WI38 (cell line): ENCODE results near the gene TANC1.
A peak's percentile ranks its signal among the peaks of the same experiment; 100 is the strongest.

Experiments used
- H3K4me3 ChIP-seq: 2 replicates; pipeline ENCODE4 v1.5.1; 2011; ENCODE audit warnings: low read depth, mild to moderate bottlenecking, control low read depth, low read length
- CTCF ChIP-seq: IDR thresholded peaks from 2 replicates; pipeline ENCODE4 v1.5.1; 2012; ENCODE audit warnings: low read depth, mild to moderate bottlenecking, control low read depth, low read length

TANC1 gene

GRCh38 chr2:158968396-158969161 lies at the start of gene TANC1:
Gene TANC1 (plus strand): TSS chr2:158968640. CDS start chr2:159065911, 97,271 bp downstream.
- TF ChIP-seq CTCF, result no peak
- peak within 1 kb of the TSS; percentile 83 for H3K4me3 ChIP-seq

DNA sequence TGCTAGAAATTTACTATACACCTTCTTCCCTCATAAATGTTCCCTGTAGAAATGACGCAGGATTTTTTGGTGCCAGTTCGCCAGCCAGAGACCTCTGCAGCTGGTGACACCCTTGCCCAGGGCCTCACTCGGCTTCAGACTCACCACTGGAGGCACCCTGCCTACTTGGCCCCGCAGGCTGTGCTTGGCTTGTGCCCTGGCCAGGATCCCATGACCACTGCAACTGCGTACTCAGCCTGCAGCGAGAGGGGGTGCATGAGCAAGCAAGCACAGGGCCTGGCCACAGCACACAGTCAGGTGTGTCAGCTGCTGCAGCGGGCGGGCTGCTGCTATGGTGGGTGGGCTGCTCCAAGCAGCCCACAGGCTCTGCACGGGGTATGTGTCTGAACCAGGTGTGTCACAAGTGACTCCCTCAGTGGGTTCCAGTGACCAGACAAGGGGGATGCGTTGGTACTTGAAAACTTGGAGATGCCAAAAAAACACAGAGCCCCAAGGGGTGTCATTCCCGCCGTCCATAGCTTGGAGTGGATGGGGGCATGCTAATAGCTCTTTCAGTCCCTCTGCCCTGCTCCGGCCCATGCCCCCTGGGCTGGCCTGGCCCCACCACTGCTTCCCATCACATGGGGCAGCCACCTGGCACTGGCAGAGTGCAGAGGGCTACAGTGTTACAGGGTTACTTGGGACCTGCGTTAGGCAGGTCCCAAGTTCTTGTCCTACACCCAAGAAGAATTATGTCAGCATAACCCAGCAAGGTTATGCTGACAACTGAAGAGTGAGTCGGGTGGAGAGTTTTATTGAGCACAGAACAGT lies 46.6 kb upstream of the TANC1 start:
- TF ChIP-seq CTCF, result no peak
- H3K4me3 ChIP-seq, result no peak overlapping the region

GRCh38 chr2:158922601-158923000 lies 45.8 kb upstream of the TANC1 start:
- no peak overlapping the region for H3K4me3 ChIP-seq
- no peak for TF ChIP-seq CTCF

DNA sequence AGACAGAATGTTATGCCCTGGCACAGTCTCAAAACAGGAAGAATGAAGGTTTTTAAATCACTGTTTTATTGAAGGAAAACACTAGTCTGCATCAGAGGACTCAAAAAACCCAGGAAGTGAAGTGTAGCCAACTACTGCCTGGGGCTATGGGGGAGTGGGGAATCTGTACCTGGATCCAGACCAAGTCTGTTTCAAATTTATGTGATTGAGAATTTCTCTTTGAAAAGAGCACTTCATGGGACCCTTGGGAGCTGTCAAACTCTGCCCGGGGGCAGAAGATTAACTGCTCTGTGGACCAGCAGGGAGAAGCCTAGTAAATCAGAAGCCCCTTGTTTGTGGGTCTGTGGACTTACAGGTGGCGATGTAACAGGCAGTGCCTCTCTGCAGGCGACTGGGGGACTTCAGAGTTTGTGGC lies 45.3 kb upstream of the TANC1 start:
- H3K4me3 ChIP-seq, result no peak overlapping the region
- TF ChIP-seq CTCF, result no peak

- no peak overlapping the region for H3K4me3 ChIP-seq
- no peak for TF ChIP-seq CTCF
Observed at GRCh38 chr2:158923641-158924040, 44.8 kb upstream of the TANC1 start.

GRCh38 chr2:158926478-158926948 lies 41.9 kb upstream of the TANC1 start:
- no peak for TF ChIP-seq CTCF
- peak overlapping the region; percentile 31 for H3K4me3 ChIP-seq

DNA sequence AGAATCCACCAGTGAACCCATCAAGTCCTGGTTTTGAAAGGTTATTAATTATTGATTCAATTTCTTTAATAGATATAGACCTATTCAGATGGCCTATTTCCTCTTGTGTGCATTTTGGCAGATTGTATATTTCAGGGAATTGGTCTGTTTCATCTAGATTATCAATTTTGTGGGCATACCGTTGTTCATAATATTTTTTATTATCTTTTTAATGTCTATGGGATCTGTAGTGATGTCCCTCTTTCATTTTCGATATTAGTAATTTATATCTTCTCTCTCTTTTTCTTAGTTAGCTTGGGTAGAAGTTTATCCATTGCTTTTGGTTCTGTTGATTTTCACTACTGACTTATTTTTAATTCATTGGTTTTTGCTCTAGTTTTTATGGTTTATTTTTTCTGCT lies 39.9 kb upstream of the TANC1 start:
- no peak overlapping the region for H3K4me3 ChIP-seq
- no peak for TF ChIP-seq CTCF
